DMS114 treated with DMSO at 0.1 percent for 48 hours (cell line): Measurements from ENCODE around the gene ADGRB3.
"Not testable (repeated sequence)": the region's sequence is repeated elsewhere in the genome, so short reads cannot be mapped to it uniquely, and the experiment has no call there.

Experiments used
- DNase-seq: peaks from one replicate; lab custom pipeline; 2025; ENCODE audit not compliant: unreplicated experiment; lab: John Stamatoyannopoulos, UW

Gene ADGRB3

DNA sequence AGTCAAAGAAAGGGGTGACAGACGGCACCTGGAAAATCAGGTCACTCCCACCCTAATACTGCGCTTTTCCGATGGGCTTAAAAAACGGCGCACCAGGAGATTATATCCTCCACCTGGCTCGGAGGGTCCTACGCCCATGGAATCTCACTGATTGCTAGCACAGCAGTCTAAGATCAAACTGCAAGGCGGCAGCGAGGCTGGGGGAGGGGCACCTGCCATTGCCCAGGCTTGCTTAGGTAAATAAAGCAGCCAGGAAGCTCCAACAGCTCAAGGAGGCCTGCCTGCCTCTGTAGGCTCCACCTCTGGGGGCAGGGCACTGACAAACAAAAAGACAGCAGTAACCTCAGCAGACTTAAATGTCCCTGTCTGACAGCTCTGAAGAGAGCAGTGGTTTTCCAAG, 277.7 kb downstream of the ADGRB3 start:
- not testable (repeated sequence) for DNase-seq

DNA sequence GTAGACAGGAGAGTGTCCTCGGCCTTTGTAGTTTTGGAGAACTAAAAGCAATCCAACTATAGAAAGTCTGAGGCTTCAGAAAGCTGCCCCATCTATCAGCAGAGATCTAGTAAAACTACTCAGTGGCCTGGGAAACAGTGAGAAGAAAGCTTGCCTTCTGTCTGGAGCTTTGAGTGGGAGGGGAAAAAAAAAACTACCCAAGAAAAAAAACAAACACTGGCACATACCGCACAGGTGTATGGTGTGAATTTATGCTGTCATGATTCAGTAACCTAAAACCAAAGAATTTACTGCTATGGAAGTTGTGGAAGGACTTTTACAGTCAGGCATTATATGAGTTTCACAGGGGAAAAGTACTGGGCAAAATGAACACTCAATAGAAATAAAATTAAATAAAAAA, 280.5 kb downstream of the ADGRB3 start:
- DNase-seq, result no peak

DNA sequence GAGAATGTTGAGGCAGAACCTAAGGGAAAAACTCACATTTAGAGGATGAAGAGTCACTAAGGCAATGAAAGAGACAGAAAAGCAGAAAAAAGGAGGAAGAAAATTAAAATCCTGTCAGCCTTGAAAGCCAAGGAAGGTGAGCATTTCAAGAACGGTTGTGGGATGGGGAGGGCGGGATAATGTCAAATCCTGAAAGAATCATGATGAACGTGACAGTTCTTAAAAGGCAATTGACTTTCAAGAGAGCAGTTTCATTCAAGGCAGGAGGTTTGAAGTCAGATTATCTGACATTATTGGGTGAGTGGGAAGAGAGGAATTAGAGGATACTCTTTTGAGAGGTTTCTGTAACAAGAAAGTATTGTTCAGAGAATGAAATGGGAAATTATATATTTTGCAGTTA, 284.5 kb downstream of the ADGRB3 start:
- no peak for DNase-seq

DNA sequence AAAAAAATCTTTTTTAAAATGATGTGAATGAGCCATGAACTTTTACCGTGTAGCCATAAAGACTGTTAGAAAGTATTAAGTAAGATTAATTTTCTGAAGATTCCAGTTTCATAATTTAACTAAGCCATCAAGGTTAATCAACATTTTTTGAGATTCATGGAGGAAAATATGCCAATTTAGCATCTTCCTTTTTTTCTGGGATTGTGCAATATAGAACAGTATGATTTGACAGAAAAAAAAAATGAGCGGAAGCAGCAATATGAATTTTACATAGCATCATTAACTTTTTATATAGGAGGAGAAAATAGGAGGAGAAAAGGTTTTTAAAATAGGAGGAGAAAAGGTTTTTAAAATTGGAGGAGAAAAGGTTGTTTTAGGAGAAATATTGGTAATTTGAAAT, 306.3 kb downstream of the ADGRB3 start:
- no peak for DNase-seq

DNA sequence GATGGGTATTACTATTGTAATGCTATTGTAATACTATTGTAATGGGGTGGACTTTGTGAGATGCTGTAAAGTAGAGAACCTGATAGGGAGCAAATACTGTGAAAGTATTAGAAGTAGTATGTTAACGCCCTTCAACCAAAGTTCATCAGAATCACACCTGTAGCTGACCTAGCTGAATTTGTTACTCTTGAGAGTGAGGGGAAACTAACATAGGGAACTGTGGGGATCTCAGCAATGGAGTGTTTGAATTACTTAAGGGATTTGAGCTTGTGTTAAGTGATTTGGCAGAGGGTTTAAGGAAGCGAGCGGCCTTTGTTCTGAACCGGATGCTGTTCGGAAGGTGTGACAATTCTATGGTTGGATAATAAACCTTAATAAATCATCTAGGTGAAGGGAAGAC, 312.6 kb downstream of the ADGRB3 start:
- DNase-seq, result no peak

DNA sequence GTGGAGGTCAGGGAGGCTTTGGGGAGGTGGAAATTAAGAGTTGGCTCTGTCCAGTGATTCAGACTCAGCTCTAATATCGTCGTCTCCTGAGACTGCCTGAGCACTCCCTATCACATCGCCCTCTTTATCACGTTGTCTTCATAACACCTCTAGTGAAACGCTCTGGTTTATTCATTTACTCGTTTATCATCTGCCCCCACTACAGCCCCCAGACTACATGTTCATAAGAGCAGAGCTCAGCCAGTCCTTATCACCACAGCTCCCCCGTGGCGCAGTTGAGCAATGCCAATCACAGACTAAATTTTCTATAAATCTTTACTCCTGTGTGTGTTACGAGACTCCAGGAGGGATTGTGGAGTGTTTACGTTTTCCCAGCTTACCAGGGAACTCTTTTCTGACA, 316.2 kb downstream of the ADGRB3 start:
- DNase-seq, result no peak

DNA sequence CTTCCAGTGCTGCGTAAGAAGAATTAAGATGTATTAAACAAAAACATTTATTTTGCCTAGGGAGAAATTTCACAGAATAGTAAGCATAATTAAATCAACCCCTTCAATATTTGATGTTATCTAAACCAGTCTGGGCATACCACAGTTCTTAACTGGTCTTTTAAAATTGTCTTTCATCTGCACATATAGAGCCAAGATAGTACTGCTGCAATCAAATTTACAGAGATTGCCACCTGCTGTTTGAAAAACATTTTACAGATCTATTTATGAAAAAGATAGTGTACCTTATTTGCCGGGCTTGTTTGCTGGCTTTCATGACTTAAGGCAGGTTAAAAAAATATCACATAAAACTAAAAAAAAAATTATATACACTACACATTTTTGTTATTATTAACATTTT, 323.2 kb downstream of the ADGRB3 start:
- peak; percentile 19 for DNase-seq

DNA sequence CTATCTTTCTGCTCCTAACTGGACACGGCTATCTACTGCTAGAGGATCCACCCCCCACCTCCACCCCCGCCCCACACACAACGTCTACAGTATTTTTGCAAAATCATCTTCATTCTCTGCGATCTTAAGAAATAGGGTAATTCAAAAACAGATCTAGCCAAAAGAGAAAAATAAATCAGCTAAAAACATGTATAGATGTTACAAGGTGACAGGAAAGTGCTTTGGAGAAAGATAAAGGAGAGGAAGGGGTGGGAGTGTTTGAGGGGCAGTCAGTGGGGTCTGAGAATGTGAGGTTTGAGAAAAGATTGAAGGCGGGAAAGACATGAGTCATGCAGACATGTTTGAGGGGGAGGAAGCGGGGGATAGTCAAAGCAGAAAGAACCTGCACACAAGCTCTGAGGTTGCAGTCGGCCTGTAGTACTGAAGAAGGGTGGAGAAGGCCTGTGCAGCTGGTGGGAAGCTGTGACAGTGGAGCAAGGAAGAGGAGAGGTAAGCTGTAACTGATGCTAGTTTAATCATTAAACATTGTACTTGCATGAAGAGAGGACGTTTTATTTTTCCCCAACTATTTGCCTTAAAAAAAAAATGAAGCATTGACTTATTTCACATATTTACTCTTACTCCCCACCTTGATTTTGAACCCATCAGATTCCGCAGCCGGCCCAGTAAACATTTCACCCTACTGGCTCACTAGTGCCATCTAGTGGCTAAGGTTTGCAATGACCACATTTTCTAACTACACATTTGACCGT, 332.6 kb downstream of the ADGRB3 start:
- DNase-seq, result peak; percentile 33

DNA sequence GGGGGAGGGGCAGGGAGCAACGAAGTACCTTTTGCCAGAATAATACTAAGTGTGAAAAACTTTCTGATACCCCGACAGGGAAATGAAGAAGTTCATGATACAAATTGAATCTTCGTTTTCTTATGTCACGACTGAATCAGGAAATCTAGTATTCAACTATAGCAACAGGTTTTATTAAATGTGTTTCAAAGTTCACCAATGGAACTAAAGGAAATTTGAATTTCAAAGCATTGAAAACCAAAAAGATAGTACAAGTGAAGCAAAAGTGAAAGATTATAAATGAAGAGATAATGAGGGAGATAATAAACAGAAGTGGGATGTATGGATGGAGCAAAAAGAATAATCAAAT, 333.2 kb downstream of the ADGRB3 start:
- no peak for DNase-seq

DNA sequence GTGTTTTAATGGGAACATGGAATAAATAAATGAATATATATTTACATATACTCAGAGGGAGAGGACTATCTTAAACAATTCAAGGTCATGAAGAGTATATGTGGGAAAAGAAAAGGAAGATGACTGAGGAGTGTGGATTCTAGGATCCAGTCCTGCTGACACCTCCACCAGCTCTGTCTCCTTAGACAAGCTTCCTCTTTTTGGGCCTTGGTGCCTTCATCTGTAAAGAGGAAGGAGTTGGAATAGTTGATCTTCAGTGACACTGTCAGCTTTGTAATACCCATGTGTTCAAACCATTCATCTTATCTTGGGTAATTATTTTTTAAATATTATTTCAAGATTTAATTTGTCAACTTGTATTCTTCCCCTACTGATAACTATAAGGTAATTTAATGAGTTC, 338.0 kb downstream of the ADGRB3 start:
- no peak for DNase-seq

DNA sequence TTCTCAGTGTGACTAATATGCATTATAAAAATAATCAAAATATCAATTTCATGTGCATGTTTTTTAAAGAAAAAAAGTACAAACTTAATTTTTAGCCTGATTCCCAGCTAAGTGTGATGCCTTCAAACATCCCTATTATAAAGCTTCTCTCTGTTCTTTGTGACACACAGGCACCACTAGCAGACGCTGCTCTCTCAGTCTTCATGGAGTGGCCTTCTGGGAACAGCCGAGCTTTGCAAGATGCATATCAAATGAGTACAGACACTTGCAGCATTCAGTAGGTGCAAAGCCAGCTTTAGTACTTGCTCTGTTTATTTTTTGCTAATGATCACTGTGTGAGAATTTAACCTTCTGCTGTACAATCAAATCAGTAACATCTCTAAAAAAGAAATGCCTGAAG, 340.0 kb downstream of the ADGRB3 start:
- DNase-seq, result no peak

DNA sequence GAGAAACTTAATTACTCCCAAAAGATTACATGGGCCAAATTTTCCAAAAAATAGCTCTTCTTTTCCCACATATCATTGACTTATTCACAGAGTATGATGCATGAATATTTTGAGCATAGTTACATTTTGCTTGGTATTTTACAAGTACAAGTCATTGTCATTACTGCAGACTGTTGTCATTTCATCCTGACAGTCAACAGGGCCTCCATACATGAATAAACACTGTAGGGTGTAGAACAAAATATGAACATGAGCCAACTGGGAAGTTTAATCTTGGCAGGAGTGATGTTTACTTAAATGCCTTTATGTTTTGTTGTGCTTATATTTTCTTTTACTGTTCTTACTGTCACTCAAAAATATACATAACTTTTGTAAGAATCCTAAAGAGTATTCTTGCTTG, 340.7 kb downstream of the ADGRB3 start:
- no peak for DNase-seq

DNA sequence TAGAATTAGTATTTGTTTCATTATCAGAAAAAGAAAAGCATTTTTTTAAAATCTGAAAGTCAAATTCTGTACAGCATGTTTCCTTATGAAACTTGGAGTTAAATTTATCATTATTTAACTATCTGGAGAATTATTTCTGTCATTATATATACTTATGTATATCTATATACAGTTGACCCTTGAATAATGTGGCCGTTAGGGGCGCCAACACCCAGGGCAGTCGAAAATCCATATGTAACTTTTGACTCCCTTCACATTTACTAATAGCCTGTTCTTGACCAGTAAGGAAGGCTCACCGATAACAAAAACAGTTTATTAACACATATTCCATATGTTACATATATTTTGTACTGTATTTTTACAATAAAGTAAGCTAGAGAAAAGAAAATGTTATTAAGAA, 341.2 kb downstream of the ADGRB3 start:
- DNase-seq, result no peak

DNA sequence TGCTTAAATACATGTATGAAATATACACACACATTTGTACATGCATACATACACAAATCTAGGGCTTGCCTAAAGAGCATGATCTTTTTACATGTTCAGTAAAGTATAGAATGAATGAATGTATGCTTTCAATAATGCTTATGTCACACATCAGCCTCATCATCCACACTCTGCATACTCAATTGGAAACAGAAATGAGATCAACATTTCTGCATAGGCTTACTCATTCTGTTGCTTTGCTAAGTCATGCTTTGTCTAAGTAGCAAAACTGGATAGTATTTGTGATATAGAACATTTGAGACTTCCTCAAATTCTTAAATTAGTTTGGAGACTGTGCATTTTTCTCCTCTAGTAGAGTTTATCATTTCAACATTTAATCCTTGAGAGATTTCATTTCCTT, 343.3 kb downstream of the ADGRB3 start:
- DNase-seq, result no peak

DNA sequence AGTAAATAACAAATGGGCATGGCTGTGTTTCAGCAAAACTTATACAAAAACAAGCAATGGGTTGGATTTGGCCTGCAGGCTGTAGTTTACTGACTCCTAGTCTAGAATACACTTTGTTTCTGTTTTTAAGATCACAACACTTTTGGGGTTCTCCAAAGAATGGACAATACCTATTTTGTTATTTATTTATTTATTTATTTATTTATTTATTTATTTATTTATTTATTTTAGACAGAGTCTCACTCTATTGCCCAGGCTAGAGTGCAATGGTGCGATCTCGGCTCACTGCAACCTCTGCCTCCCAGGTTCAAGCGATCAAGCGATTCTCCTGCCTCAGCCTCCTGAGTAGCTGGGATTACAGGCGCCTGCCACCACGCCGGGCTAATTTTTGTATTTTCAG, 346.6 kb downstream of the ADGRB3 start:
- not testable (repeated sequence) for DNase-seq

DNA sequence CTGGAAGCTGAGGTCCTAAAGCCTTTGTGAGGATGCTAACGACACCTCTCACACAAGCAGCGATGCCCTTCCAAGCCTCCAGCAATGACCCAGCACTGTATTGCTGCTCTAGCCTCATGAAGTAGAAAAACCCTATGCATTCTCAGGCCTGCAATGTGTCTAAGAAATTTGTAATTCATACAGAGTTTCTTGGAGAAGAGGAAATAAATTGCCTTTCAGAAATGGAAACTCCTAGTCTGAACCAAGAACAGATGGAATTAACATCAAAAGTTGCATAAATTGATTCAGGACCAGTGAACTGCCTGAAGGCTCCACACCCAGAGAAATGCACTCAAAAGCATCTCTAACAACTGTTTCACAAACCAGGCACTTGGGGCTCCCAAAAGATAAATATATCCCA, 353.6 kb downstream of the ADGRB3 start:
- DNase-seq, result no peak

DNA sequence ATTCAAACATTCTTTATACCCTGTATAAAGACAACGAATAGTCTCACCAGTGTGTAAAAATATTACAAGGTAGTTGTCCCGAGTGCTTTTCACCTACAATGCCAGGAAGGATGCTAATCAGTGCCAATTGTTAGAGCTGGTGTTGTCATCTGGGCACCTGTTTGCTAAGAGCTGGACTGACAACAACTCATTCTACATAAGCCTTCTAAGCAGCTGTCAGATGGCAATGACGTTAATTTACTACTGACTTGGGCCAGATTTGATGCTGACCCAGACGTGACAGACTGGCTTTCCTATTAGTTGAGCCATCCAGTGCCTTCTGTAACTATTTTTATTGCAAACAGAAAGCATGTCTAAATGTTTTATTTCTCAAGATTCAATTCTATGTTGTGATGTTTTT, 355.2 kb downstream of the ADGRB3 start:
- DNase-seq, result no peak

DNA sequence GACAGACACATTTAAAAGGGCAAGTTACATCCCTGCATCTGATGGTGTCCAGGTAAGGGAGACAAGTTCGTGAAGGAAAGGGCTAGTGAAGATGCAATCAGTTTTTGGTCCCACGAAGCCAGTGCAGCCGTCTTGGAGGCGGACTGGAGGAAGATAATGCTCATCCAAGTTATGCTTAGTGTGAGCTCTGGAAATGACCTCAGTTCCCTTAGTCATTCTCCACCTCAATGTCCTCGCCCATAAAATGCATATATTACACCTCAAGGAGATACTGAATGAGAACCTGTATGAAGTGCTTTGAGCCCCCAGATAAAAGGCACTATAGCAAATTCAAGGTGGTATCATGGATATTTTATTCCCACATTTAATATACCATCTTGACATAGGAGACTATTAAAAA, 358.8 kb downstream of the ADGRB3 start:
- DNase-seq, result no peak

DNA sequence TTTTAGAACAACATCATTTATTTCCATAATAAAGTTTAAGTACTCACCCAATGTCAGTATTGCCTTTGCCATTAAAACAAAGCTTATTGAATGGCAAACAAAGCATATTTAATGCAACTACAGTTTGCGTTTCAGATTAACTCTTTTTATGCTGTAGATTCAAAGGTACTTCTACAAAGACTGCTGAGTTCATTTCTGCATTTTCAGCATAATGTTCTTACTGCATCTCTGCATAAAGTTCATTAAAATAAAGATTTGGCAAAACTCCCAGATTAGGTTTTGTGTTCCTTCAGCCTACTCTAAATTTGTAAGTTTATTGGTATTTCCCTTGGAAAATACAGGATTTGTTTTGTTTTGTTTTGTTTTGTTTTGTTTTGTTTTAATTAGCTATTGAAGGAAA, 359.4 kb downstream of the ADGRB3 start:
- no peak for DNase-seq

DNA sequence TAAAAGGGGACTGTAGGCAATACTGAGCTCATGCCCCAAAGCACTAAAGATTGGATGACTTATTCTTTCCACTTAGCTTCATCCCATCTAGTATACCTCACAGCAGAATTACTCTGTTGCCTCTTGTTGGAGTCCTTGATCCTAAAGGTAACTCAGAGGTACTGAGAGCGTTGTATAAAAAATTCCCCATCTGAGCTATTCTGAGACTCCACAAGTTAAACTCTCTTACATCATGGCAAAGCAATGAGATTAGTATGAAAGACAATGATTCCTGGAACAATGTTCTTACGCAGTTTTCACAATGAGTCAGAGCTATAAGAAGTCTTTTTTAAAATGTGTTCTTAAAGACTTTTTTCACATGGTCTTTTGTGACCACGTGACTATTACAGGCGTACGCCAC, 370.1 kb downstream of the ADGRB3 start:
- DNase-seq, result no peak

DNA sequence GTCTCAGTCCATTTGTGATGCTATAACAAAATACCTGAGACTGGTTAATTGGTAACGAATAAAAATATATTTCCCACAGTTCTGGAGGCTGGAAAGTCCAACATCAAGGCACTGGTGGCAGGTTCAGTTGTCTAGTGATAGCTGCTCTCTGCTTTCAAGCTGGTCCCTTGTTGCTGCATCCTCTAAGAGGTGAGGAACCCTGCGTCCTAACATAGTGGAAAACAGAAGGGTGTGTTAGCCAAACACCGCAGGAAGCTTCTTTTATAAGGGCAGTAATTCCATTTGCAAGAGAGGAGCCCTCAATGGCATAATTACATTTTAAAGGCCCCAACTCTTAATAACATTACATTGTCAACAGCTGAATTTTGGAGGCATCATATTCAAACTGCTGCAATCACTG, 372.7 kb downstream of the ADGRB3 start:
- DNase-seq, result no peak

DNA sequence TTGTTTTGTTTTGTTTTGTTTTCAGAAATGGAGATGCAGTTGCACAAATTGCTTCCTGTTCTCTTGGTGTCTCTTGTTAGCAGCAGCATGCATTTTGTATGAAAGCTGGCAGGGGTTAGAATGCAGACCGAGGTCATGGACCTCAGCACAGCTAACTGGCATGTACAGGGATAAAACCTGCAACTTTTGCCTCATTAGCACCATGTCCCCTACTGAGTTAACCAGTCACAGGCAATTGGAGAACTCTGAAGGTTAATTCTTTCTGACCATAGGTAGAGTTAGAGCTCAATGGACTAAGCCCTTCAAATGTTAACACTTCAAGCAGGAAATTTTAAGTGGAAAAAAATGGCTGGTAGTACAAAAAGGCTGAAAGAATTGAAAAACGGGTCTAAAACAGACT, 377.1 kb downstream of the ADGRB3 start:
- DNase-seq, result no peak

DNA sequence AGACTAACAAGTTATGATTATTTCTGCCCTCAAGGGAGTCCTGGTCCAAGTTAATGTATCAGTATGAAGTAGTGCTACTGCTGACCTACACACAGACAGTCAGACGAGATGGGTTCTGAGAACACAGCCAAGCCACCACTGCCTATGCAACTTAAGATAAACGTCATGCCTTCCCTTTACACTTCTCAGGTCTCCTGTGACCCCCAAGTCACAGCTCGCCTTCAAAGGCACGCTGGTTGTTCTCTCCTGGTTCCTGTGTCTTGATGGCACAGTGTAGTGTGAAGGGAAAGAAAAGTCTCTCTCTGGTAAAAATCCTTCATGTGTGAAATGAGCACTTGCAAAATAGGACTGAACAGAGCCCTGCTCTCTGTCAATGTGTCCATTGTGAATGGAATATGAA, 377.8 kb downstream of the ADGRB3 start:
- DNase-seq, result no peak

DNA sequence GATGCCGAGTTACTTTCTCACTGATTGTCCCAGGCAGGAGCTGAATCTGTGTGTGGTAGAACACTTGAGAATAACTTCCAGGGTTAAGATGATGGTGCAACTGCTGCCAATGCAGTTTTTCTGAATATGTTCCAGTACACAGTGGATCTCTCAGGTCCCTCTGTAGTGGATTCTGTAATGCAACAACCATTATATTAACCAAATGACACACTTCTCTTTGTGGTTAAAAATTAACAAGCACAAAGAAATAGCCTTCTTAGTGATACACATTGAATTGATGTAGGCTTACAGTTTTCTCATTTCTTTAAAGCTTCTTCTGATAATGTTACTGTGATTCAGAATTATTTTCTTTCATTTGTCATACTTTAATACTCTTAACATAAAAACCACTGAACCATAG, 383.8 kb downstream of the ADGRB3 start:
- no peak for DNase-seq
